Thyroid gland (tissue), 4 donors: ENCODE results near the gene CAMTA1. TPM values are rescaled to one million over a fixed set of nuclear protein-coding genes. Genes with fewer than 3 reads are reported as not detected.

ENCODE experiments used
- DNase-seq, 2 donors: peaks; one replicate each; pipeline ENCODE4 v3.0.0-alpha.2; 2019
- H3K27ac ChIP-seq, 3 donors: fragments of 200-600 bp; sonication (generic); 1 replicate in 2 of 3; 2 replicates in 1 of 3; pipeline ENCODE4 v1.5.1; 2016 to 2019; ENCODE audit warnings: mild to moderate bottlenecking in 1 of 3, moderate library complexity in 1 of 3
- H3K27me3 ChIP-seq: fragments of 200-600 bp; sonication (generic); one replicate; pipeline ENCODE4 v1.5.1; 2019
- H3K36me3 ChIP-seq, 2 donors: fragments of 200-600 bp; sonication (generic); one replicate each; pipeline ENCODE4 v1.5.1; 2016 to 2019
- H3K4me1 ChIP-seq, 2 donors: fragments of 200-600 bp; sonication (generic); one replicate each; pipeline ENCODE4 v1.5.1; 2017 to 2019
- H3K4me3 ChIP-seq, 3 donors: fragments of 200-600 bp; sonication (generic); replicated peaks in 1 of 3; 1 replicate in 2 of 3; 2 replicates in 1 of 3; pipeline ENCODE4 v1.5.1; 2016; ENCODE audit warnings: mild to moderate bottlenecking in 1 of 3
- H3K9me3 ChIP-seq: fragments of 200-600 bp; sonication (generic); one replicate; pipeline ENCODE4 v1.5.1; 2017
- CTCF ChIP-seq, 6 experiments: fragments of 200-600 bp in 3 of 6; fragments of 450-650 bp in 3 of 6; sonication (generic) in 3 of 6; IDR thresholded peaks; one replicate each; pipeline ENCODE4 v1.5.1; 2016 to 2019; ENCODE audit warnings: antibody characterized with exemption in 6 of 6, mild to moderate bottlenecking in 2 of 6, inconsistent platforms in 1 of 6, moderate library complexity in 1 of 6
- POLR2A ChIP-seq, 2 donors: fragments of 450-650 bp; IDR thresholded peaks; one replicate each; pipeline ENCODE4 v1.6.1; 2017; ENCODE audit warnings: antibody characterized with exemption in 2 of 2, mild to moderate bottlenecking in 2 of 2, moderate library complexity in 1 of 2
- WGBS, 2 donors: methylation state at CpG; one replicate each; pipeline ENCODE4 v1.1.5; 2017; 5-methylcytosine and 5-hydroxymethylcytosine counted together
- intact Hi-C: fragments of 100-400 bp; cut with DNase I; formaldehyde crosslinking; loops from one replicate; pipeline ENCODE4 v1.15.1; 2023
- total RNA-seq, 4 donors: library from RNA; depleted of rRNA; stranded (reverse); fragments of >200 nt; gene quantifications; one replicate each; pipeline ENCODE4 v1.2.3, GENCODE V29; 2016

CAMTA1 gene
- total RNA-seq, 4 donors from 2014 or later, result 63.9 to 124 (median 101) TPM

DNA sequence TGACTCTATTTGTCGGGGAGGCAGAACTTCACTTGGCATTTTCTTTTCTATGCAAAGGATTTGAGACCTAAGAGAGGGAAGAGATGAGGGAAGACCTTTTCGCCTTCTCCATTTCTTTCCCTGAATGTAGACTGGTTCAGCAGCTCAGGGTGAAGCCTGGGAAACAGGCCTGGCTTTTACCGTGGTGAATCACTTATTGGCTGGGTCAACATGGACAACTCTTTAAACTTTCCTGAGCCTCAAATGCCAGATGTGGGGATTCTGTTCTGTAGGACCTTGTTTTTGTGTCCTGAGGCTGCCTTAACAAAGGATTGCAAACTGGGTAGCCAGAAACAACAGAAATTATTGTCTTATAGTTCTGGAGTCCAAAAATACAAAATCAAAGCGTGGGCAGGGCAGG lies 530.1 kb downstream of the CAMTA1 start:
- no peaks in the 10 kb centered on the region for H3K36me3 ChIP-seq
- intact Hi-C loops, result no loop called here
- no peak for DNase-seq

GRCh38 chr1:7315946-7316345 lies 530.7 kb downstream of the CAMTA1 start:
- no peaks in the 10 kb centered on the region for H3K9me3 ChIP-seq
- H3K27ac ChIP-seq, result no peak overlapping the region
- TF ChIP-seq POLR2A (IDR thresholded peaks at IDR 0.05) (no peak), CTCF (IDR thresholded peaks at IDR 0.05) (no peak)
- H3K4me3 ChIP-seq, result no peak overlapping the region
- WGBS, 2 donors, result 90 to 95% methylated on average over 6 of the region's 6 CpGs
- no peaks in the 10 kb centered on the region for H3K27me3 ChIP-seq
- DNase-seq, result no peak
- no peaks in the 10 kb centered on the region for H3K36me3 ChIP-seq
- intact Hi-C loops, result no loop called here
- no peaks in the 10 kb centered on the region for H3K4me1 ChIP-seq

More for the DNA sequence above, 530.1 kb downstream of the CAMTA1 start:
- TF ChIP-seq POLR2A (IDR thresholded peaks at IDR 0.05) (no peak), CTCF (IDR thresholded peaks at IDR 0.05) (no peak)
- Histone ChIP-seq H3K4me1 (no peaks in the 10 kb centered on the region), H3K9me3 (no peaks in the 10 kb centered on the region), H3K4me3 (no peak overlapping the region), H3K27me3 (no peaks in the 10 kb centered on the region), H3K27ac (no peak overlapping the region)
- WGBS, 2 donors, result 89 to 94% methylated on average over 4 of the region's 4 CpGs

DNA sequence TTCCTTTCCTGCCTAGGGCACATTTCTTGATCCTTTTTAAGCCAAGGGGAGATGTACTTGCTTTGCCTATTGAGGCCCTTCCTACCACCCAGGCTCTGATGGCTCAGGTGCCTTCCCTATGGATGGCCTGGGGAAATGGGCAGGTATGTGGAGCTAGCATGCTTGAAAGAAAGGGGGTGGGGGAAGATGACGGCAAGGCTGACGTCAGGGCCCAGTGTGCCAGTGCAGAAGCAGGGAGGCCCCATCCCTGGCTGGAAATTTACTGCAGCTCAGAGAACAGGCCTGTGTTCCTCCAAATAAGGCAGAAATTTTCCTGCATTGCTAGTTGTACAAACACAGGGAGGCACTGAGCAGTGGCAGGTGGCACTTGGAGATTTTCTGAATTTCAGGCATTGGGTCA lies 532.6 kb downstream of the CAMTA1 start:
- Histone ChIP-seq H3K9me3 (no peaks in the 10 kb centered on the region), H3K27ac (peak overlapping the region in 1 of 3 donors; percentile 54), H3K27me3 (no peaks in the 10 kb centered on the region), H3K4me1 (no peaks in the 10 kb centered on the region), H3K4me3 (no peak overlapping the region), H3K36me3 (no peaks in the 10 kb centered on the region)
- peak; percentile 58 to 65 for DNase-seq
- TF ChIP-seq CTCF (IDR thresholded peaks at IDR 0.05) (no peak), POLR2A (IDR thresholded peaks at IDR 0.05) (peak in 1 of 2 donors; percentile 45)
- 41 to 59% methylated on average over 2 of the region's 2 CpGs for WGBS, 2 donors
- intact Hi-C loops, result no loop called here

DNA sequence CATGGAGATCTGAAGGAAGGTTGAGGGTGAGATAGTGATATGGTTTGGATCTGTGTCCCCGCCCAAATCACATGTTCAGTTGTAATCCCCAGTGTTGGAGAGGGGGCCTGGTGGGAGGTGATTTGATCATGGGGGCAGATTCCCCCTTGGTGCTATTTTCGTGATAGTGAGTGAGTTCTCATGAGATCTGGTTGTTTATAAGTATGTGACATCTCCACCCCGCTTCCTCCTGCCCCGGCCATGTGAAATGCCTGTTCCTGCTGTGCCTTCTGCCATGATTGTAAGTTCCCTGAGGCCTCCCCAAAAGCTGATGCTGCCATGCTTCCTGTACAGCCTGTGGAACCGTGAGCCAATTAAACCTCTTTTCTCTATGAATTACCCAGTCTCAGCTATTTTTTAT lies 533.9 kb downstream of the CAMTA1 start:
- TF ChIP-seq CTCF (IDR thresholded peaks at IDR 0.05) (no peak), POLR2A (IDR thresholded peaks at IDR 0.05) (no peak)
- Histone ChIP-seq H3K4me1 (no peaks in the 10 kb centered on the region), H3K9me3 (no peaks in the 10 kb centered on the region), H3K27me3 (no peaks in the 10 kb centered on the region), H3K36me3 (no peaks in the 10 kb centered on the region), H3K4me3 (no peak overlapping the region), H3K27ac (no peak overlapping the region)
- intact Hi-C loops, result no loop called here
- WGBS, 2 donors, result 90 to 96% methylated on average over 5 of the region's 5 CpGs
- DNase-seq, result no peak

- H3K4me1 ChIP-seq, result no peaks in the 10 kb centered on the region
Measured at GRCh38 chr1:7320661-7321060, 535.4 kb downstream of the CAMTA1 start.

More at GRCh38 chr1:7320661-7321060, 535.4 kb downstream of the CAMTA1 start:
- intact Hi-C loops, result no loop called here
- TF ChIP-seq CTCF (IDR thresholded peaks at IDR 0.05) (no peak), POLR2A (IDR thresholded peaks at IDR 0.05) (no peak)
- DNase-seq, result no peak
- Histone ChIP-seq H3K9me3 (no peaks in the 10 kb centered on the region), H3K27me3 (no peaks in the 10 kb centered on the region), H3K36me3 (no peaks in the 10 kb centered on the region), H3K4me3 (no peak overlapping the region), H3K27ac (no peak overlapping the region)
